Aorta (tissue), 5 donors: ENCODE data around the gene LHCGR. TPM values are rescaled to one million over a fixed set of nuclear protein-coding genes. Genes with fewer than 3 reads are reported as not detected.

Experiments
- ATAC-seq: fragments of 200-7000 bp; cut with Tn5 transposase; one replicate; pipeline ENCODE4 v1.9.1; 2022; ENCODE audit warnings: moderate library complexity; ENCODE audit not compliant: low FRiP score
- DNase-seq, 2 donors: peaks; one replicate each; pipeline ENCODE4 v3.0.0-alpha.2; 2020
- H3K27ac ChIP-seq, 2 donors: one replicate each; pipeline ENCODE4 v1.5.1; 2013; ENCODE audit warnings: low read length in 2 of 2, mild to moderate bottlenecking in 2 of 2, moderate library complexity in 2 of 2, control low read depth in 1 of 2, inconsistent platforms in 1 of 2, low read depth in 1 of 2
- H3K27me3 ChIP-seq, 2 donors: one replicate each; pipeline ENCODE4 v1.6.1; 2013; ENCODE audit warnings: control low read depth in 1 of 2, low read length in 1 of 2, mild to moderate bottlenecking in 1 of 2, moderate library complexity in 1 of 2; ENCODE audit not compliant: insufficient read depth in 2 of 2, control insufficient read depth in 1 of 2
- H3K36me3 ChIP-seq, 2 donors: one replicate each; pipeline ENCODE4 v1.6.1; 2013; ENCODE audit warnings: control low read depth in 1 of 2, low read length in 1 of 2, mild to moderate bottlenecking in 1 of 2; ENCODE audit not compliant: insufficient read depth in 2 of 2, control insufficient read depth in 1 of 2
- H3K4me1 ChIP-seq, 2 donors: one replicate each; pipeline ENCODE4 v1.6.1; 2013; ENCODE audit warnings: low read length in 2 of 2, control low read depth in 1 of 2, mild to moderate bottlenecking in 1 of 2, moderate library complexity in 1 of 2; ENCODE audit not compliant: insufficient read depth in 2 of 2, control insufficient read depth in 1 of 2
- H3K4me3 ChIP-seq, 2 donors: one replicate each; pipeline ENCODE4 v1.5.1; 2013; ENCODE audit warnings: low read length in 2 of 2, control low read depth in 1 of 2, mild to moderate bottlenecking in 1 of 2
- H3K9me3 ChIP-seq: one replicate; pipeline ENCODE4 v1.6.1; 2013; ENCODE audit warnings: mild to moderate bottlenecking, low read length; ENCODE audit not compliant: control insufficient read depth
- WGBS, 2 donors: extraction: QIAGEN DNeasy Blood & Tissue Kit; methylation state at CpG; one replicate each; pipeline ENCODE4 v1.1.7; 2013; 5-methylcytosine and 5-hydroxymethylcytosine counted together
- intact Hi-C, 2 donors: fragments of 100-400 bp; cut with DNase I; formaldehyde crosslinking; loops; one replicate each; pipeline versions ENCODE4 v1.14.2 to v1.15.0; 2022
- polyA plus RNA-seq, 2 donors: library from polyadenylated mRNA; stranded (reverse); fragments of 200-250 nt; gene quantifications; one replicate each; pipeline ENCODE4 v1.2.3, GENCODE V29; 2013
- total RNA-seq, 2 donors: library from RNA; stranded (reverse); fragmentation: NEBNext Ultra II Directional; extraction: Animal tissue kit (Norgen Biotek cat#: 25700); gene quantifications; one replicate each; pipeline ENCODE4 v1.2.1, GENCODE V29; 2021
- donor health status: healthy with polysubstance abuse.
- donor health status: Bipolar disorder and iron deficiency.
- donor health status: DM: no; HTN: no; CAD: no.
- donor health status: DM: no; HTN: no; CAD: no.
- donor health status: DM: yes; HTN: yes; CAD: no.

LHCGR gene
- total and polyA plus RNA-seq, 4 donors: 0.42 TPM; not detected in 3

DNA sequence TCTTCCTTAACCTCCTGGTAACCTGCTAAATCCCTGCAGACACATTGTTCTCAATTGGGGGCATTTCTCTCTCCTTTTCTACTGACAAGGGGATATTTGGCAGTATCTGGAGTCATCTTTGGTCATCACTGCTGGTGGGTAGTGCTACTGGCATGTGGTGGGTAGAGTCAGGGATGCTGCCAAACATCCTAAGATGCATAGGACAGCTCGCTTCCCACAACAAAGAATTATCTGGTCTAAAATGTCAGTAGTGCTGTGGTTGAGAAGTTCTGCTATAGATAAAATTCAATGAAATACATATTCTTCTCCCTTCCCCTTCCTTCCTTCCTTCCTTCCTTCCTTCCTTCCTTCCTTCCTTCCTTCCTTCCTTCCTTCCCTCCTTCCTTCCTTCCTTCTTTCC lies 18.7 kb upstream of the LHCGR start:
- intact Hi-C loops: no loop called here
- Histone ChIP-seq H3K9me3 (no peaks in the 10 kb centered on the region), H3K4me1 (no peaks in the 10 kb centered on the region), H3K27me3 (no peaks in the 10 kb centered on the region), H3K27ac (no peak overlapping the region), H3K4me3 (no peak overlapping the region), H3K36me3 (peaks cover 0 to 2% of the 10 kb centered on the region in 2 donors)
- no peak for ATAC-seq
- DNase-seq: no peak
- 83 to 94% methylated on average over 1 of the region's 1 CpG for WGBS, 2 donors

DNA sequence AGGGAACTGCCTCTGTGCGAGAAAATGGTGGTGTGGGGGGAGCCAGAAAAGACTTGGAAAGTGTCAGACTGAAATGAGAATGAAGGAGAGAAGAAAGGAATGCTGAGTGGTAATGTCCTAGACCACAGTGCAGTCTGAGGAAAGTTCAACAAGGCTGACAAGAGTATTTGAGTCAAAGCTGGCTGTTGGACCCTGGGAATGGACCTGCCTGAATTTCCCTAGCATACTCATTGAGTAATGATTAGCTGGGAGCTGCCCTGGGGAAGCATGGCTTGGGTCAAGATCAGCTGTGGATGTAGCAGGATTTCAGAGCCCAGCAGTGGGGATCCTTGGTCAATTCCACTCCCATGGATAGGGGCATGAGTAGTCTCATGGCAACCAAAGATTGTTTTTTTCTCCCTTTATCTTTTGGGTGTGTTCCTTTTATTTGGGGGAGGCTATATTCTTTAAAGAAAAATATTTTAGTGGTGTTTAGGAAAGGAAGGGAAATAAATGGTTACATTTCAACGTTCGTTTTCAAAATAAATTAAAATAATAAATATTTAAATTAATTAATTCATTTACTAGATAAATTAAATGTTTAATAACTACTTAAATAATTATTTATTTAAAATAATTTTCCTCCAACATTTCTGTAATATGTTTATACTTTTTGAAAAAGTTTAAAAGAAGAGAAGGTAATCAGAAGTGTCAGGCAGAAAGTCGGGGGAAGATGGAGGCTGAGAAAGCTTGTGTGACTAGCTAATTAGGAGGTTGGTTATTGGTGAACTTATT lies 15.9 kb upstream of the LHCGR start:
- WGBS, 2 donors: 92 to 93% methylated on average over 4 of the region's 4 CpGs
- Histone ChIP-seq H3K27ac (no peak overlapping the region), H3K4me1 (no peaks in the 10 kb centered on the region), H3K4me3 (no peak overlapping the region), H3K36me3 (no peaks in the 10 kb centered on the region), H3K27me3 (no peaks in the 10 kb centered on the region), H3K9me3 (no peaks in the 10 kb centered on the region)
- intact Hi-C loops: no loop called here
- ATAC-seq: no peak
- no peak for DNase-seq

DNA sequence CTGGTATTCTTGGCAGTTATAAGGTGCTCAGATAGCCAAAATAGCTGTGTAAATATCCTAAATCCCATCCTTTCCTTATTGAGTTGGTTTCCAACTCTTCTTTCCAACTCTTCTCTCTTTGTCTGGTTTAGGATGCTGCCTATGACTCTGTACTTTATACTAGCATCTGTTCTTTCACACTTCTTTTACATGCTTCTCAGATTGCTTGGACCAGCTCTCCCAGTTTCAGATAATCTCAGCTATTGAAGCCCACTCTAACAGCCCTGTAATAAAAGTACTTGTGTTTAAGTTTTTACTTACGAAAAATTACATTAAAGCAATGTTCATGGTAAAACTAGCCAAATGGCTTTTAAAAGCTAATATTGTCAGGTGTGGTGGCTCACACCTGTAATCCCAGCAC lies 14.7 kb upstream of the LHCGR start:
- DNase-seq: no peak
- Histone ChIP-seq H3K9me3 (no peaks in the 10 kb centered on the region), H3K4me3 (no peak overlapping the region), H3K36me3 (no peaks in the 10 kb centered on the region), H3K4me1 (no peaks in the 10 kb centered on the region), H3K27me3 (no peaks in the 10 kb centered on the region), H3K27ac (no peak overlapping the region)
- intact Hi-C loops: no loop called here
- 89 to 93% methylated on average over 1 of the region's 1 CpG for WGBS, 2 donors
- no peak for ATAC-seq

DNA sequence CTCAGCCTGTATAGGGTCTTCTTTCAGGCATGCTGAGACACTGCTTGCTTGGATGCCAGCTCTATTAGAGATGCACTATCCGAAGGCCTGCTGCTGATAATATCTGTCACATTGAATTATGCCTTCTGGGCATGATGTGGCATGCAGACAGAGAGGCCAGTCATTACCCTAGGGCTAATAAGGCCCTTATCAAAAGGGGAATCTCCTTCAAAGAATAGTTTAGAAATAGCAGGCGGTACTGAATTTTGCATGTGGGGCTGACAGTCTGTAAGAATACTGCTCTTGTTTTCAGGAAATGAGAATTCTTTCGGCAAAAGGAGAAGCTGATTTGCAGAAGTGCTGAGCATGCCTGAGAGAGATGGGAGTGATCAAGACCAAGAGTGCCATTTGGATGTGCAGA lies 13.1 kb upstream of the LHCGR start:
- no peak for ATAC-seq
- Histone ChIP-seq H3K4me1 (no peaks in the 10 kb centered on the region), H3K36me3 (no peaks in the 10 kb centered on the region), H3K4me3 (no peak overlapping the region), H3K27me3 (no peaks in the 10 kb centered on the region), H3K27ac (no peak overlapping the region), H3K9me3 (no peaks in the 10 kb centered on the region)
- WGBS, 2 donors: 58 to 65% methylated on average over 3 of the region's 3 CpGs
- intact Hi-C loops: no loop called here
- no peak for DNase-seq

DNA sequence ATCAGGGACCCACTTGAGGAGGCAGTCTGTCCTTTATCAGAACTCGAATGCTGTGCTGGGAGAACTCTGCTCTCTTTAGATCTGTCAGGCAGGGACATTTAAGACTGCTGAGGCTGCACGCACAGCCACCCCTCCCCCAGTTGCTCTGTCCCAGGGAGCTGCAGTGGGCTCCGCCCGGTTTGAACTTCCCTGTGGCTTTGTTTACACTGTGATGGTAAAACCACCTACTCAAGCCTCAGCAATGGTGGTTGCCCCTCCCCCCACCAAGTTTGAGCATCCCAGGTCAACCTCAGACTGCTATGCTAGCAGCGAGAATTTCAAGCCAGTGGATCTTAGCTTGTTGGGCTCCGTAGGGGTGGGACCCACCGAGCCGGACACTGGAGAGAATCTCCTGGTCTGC lies 11.8 kb upstream of the LHCGR start:
- no peaks in the 10 kb centered on the region for H3K9me3 ChIP-seq
- ATAC-seq (no peak), DNase-seq (no peak)
- intact Hi-C loops: no loop called here
- no peak overlapping the region for H3K4me3 ChIP-seq
- no peaks in the 10 kb centered on the region for H3K36me3 ChIP-seq
- no peak overlapping the region for H3K27ac ChIP-seq
- no peaks in the 10 kb centered on the region for H3K4me1 ChIP-seq
- no peaks in the 10 kb centered on the region for H3K27me3 ChIP-seq
- 67 to 76% methylated on average over 8 of the region's 8 CpGs for WGBS, 2 donors

DNA sequence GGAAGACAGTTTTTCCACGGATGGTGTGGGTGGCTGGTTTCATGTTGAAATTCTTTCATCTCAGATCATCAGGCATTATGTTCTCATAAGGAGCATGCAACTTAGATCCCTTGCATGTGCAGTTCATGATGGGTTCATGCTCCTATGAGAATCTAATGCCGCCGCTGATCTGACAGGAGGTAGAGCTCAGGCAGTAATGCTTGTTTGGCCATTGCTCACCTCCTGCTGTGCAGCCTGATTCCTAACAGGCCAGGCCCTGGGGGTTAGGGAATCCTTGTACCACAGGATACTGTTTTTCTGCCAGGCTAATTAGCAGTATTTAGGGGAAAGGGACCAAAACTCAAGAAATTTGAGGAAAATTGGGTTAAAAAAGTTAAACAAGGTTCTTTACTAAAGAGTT lies 5.3 kb upstream of the LHCGR start:
- no peaks in the 10 kb centered on the region for H3K4me1 ChIP-seq
- DNase-seq: no peak
- no peaks in the 10 kb centered on the region for H3K36me3 ChIP-seq
- H3K27ac ChIP-seq: no peak overlapping the region
- no peaks in the 10 kb centered on the region for H3K27me3 ChIP-seq
- H3K4me3 ChIP-seq: no peak overlapping the region
- intact Hi-C loops: no loop called here
- WGBS, 2 donors: 65 to 72% methylated on average over 3 of the region's 3 CpGs
- H3K9me3 ChIP-seq: no peaks in the 10 kb centered on the region
- no peak for ATAC-seq

DNA sequence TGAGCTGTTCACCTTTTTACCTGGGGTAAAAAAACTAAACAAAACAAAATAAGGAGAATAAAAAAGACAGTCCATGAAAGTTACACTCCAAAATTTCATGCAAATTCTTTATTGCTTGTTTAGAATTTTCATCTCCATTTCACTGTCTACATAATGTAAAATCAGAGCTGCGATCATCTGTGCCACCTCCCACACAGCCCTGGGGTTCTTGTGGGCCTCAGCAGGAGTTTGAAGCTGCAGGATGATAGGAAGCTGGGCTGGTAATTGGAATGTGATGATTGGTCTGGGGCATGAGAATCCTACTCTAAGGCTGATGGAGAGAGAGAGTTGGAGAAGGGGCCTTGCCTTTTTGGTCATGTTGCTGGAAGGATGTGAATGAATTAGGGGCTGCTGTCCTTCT lies 4.2 kb upstream of the LHCGR start:
- H3K9me3 ChIP-seq: no peaks in the 10 kb centered on the region
- 94 to 100% methylated on average over 1 of the region's 1 CpG for WGBS, 2 donors
- no peaks in the 10 kb centered on the region for H3K36me3 ChIP-seq
- H3K4me3 ChIP-seq: no peak overlapping the region
- no peaks in the 10 kb centered on the region for H3K4me1 ChIP-seq
- intact Hi-C loops: no loop called here
- H3K27ac ChIP-seq: no peak overlapping the region
- ATAC-seq (no peak), DNase-seq (no peak)
- H3K27me3 ChIP-seq: no peaks in the 10 kb centered on the region

DNA sequence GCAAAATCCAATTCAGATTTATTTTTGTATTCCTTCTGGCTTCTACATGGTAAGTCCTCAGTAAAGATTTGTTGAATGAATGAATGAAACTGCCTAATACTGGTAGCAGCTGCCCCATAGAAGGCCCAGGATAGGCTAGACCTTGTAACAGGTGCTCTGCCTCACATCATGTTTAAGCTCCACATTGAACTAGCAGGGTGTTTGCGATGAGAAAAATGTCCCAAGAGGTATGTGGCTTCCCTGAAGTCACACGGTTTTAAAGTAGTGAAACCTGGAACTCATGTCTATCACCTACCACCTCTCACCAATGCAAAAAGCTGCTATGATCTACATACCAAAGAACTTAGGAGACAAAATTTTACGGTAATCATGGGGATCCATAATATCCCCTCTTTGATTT lies 765 bp upstream of the LHCGR start:
- H3K27ac ChIP-seq: no peak overlapping the region
- ATAC-seq (no peak), DNase-seq (no peak)
- 36 to 56% methylated on average over 3 of the region's 3 CpGs for WGBS, 2 donors
- no peaks in the 10 kb centered on the region for H3K4me1 ChIP-seq
- H3K9me3 ChIP-seq: no peaks in the 10 kb centered on the region
- no peaks in the 10 kb centered on the region for H3K27me3 ChIP-seq
- H3K4me3 ChIP-seq: no peak overlapping the region
- no peaks in the 10 kb centered on the region for H3K36me3 ChIP-seq
- intact Hi-C loops: no loop called here

DNA sequence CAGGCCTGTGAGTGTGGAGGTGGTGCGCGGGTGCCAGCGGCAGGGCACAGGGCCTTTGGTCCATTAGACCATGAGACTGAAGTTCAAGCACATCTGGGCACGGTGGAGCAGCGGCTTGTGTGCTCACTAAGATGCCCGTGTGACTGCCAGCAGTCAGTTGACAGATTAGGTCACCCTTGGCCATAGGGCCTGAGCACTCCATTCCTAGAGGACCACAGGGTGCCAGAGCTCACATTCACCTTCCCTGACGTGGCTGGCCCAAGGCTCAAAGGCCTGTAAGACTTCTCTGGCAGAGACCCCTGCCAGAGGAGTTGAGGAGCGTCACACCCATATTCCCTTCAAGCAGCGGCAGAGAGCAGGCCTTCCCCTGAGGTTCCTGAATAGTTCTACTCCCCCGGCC lies 650 bp downstream of the LHCGR start:
- H3K9me3 ChIP-seq: no peaks in the 10 kb centered on the region
- DNase-seq: peak in 1 of 2 donors; percentile 46
- H3K36me3 ChIP-seq: no peaks in the 10 kb centered on the region
- no peaks in the 10 kb centered on the region for H3K27me3 ChIP-seq
- H3K27ac ChIP-seq: no peak overlapping the region
- peak; percentile 39 for ATAC-seq
- H3K4me1 ChIP-seq: no peaks in the 10 kb centered on the region
- H3K4me3 ChIP-seq: no peak overlapping the region
- 34 to 45% methylated on average over 10 of the region's 10 CpGs for WGBS, 2 donors
- intact Hi-C loops: no loop called here
